Measurements from ENCODE around the gene ABCA3.

DNA sequence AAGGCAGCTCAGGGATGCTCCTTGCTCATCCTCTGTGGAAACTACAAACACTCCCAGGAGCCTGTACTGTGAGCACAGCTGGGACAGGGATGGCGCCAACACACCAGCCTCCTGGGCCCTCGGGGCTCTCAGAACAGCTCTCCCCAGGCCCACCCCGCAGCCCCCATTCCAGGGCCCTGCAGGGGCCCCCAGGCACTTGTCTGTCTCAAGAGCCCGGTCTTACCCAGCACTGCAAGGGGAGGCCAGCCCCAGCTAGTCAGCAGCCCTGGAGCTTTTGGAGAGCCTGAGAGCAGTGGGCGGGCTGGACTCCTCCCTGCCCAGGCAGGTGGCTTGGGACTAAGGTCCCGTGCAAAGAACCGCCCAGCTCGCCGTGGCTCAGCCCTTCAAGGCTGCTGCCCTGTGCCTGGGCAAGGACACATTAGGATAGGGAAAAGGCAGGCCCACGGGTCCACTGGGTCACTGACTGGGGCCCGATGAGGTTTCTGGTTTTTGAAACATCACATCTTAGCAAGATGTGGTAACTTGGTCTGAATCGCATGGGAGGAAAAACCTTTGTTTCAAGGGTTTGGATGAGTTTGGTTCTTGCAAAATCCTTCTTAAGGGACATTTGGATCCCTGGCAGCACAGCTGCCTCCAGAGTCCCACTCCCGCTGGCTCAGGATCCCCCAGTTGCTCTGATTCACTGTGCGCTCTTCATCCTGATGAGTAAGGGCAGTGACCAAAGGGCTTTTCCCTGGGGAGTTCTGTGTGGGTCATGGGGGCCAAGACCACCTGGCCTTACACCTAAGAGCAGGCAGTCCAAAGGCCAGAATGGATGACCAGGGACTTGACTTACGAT is 101.5 kb downstream of the ABCA3 start:
- TF ChIP-seq, protein P1, sequence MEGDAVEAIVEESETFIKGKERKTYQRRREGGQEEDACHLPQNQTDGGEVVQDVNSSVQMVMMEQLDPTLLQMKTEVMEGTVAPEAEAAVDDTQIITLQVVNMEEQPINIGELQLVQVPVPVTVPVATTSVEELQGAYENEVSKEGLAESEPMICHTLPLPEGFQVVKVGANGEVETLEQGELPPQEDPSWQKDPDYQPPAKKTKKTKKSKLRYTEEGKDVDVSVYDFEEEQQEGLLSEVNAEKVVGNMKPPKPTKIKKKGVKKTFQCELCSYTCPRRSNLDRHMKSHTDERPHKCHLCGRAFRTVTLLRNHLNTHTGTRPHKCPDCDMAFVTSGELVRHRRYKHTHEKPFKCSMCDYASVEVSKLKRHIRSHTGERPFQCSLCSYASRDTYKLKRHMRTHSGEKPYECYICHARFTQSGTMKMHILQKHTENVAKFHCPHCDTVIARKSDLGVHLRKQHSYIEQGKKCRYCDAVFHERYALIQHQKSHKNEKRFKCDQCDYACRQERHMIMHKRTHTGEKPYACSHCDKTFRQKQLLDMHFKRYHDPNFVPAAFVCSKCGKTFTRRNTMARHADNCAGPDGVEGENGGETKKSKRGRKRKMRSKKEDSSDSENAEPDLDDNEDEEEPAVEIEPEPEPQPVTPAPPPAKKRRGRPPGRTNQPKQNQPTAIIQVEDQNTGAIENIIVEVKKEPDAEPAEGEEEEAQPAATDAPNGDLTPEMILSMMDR (IDR thresholded peaks at IDR 0.05), result no peak
- TF ChIP-seq POLR2AphosphoS5 (IDR thresholded peaks at IDR 0.05) (no peak), EP300 (IDR thresholded peaks at IDR 0.05) (no peak), POLR2A (IDR thresholded peaks at IDR 0.05) (no peak)

All from sigmoid colon (tissue), 4 donors.